A673 (cell line): Measurements from ENCODE around the gene IQGAP3.

Experiments used
- EZH2 ChIP-seq: fragments of 200-600 bp; sonication (generic); IDR thresholded peaks from 2 replicates; pipeline ENCODE4 v1.6.1; 2017; ENCODE audit warnings: borderline replicate concordance, low read depth, mild to moderate bottlenecking, mixed read lengths, antibody characterized with exemption, low read length; ENCODE audit not compliant: poor library complexity, severe bottlenecking
- TF ChIP-seq, protein P1 (sequence below): fragments of 300-800, 200-600 bp; sonication (generic); conservative IDR thresholded peaks from 2 replicates; pipeline ENCODE4 v1.5.1; 2017; ENCODE audit warnings: low read depth, mild to moderate bottlenecking, antibody characterized with exemption, low read length, moderate library complexity, mixed read lengths

DNA sequence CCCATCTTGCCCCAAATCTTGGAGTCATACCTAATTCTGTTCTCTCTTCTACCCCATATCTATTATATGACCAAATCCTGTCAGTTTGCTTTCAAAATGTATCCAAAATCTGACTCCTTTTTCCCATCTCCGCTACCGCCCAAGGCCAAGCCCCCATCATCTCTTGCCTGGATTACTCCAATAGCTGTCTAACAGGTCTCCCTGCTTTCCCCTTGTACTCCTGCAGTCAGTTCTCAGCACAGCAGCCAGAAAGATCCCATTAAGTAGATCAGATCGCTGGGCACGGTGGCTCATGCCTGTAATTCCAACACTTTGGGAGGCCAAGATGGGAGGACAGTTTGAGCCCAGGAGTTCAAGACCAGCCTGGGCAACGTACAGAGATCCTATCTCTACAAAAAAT is 19.8 kb downstream of the IQGAP3 start:
- TF ChIP-seq, protein P1, sequence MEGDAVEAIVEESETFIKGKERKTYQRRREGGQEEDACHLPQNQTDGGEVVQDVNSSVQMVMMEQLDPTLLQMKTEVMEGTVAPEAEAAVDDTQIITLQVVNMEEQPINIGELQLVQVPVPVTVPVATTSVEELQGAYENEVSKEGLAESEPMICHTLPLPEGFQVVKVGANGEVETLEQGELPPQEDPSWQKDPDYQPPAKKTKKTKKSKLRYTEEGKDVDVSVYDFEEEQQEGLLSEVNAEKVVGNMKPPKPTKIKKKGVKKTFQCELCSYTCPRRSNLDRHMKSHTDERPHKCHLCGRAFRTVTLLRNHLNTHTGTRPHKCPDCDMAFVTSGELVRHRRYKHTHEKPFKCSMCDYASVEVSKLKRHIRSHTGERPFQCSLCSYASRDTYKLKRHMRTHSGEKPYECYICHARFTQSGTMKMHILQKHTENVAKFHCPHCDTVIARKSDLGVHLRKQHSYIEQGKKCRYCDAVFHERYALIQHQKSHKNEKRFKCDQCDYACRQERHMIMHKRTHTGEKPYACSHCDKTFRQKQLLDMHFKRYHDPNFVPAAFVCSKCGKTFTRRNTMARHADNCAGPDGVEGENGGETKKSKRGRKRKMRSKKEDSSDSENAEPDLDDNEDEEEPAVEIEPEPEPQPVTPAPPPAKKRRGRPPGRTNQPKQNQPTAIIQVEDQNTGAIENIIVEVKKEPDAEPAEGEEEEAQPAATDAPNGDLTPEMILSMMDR = no peak
- TF ChIP-seq EZH2 = no peak
